HEK293T (cell line): Measurements from ENCODE around the gene ZKSCAN5.

Experiments used
- BHLHE40 ChIP-seq: fragments of 450-650 bp; IDR thresholded peaks from 2 replicates; pipeline ENCODE4 v1.6.1; 2016; ENCODE audit warnings: mild to moderate bottlenecking, moderate library complexity, borderline replicate concordance
- CTBP1 ChIP-seq: fragments of 450-650 bp; IDR thresholded peaks from 2 replicates; pipeline ENCODE4 v1.6.1; 2016; ENCODE audit warnings: borderline replicate concordance
- ELF4 ChIP-seq: fragments of 450-650 bp; IDR thresholded peaks from 2 replicates; pipeline ENCODE4 v1.6.1; 2017; ENCODE audit warnings: antibody characterized with exemption
- FOXA1 ChIP-seq: fragments of 450-650 bp; IDR thresholded peaks from 2 replicates; pipeline ENCODE4 v1.6.1; 2016; ENCODE audit warnings: mild to moderate bottlenecking
- FOXM1 ChIP-seq: fragments of 450-650 bp; IDR thresholded peaks from 2 replicates; pipeline ENCODE4 v1.6.1; 2017; ENCODE audit warnings: mild to moderate bottlenecking, borderline replicate concordance
- HDGF ChIP-seq: fragments of 450-650 bp; IDR thresholded peaks from 2 replicates; pipeline ENCODE4 v1.6.1; 2017; ENCODE audit warnings: antibody characterized with exemption, borderline replicate concordance
- LEF1 ChIP-seq: fragments of 450-650 bp; IDR thresholded peaks from 2 replicates; pipeline ENCODE4 v1.6.1; 2017; ENCODE audit warnings: mild to moderate bottlenecking, borderline replicate concordance
- SP1 ChIP-seq: fragments of 450-650 bp; IDR thresholded peaks from 2 replicates; pipeline ENCODE4 v1.6.1; 2017
- TARDBP ChIP-seq: fragments of 450-650 bp; IDR thresholded peaks from 2 replicates; pipeline ENCODE4 v1.6.1; 2016
- TF ChIP-seq, protein P1 (sequence below): fragments of 450-650 bp; IDR thresholded peaks from 2 replicates; pipeline ENCODE4 v1.6.1; 2016

DNA sequence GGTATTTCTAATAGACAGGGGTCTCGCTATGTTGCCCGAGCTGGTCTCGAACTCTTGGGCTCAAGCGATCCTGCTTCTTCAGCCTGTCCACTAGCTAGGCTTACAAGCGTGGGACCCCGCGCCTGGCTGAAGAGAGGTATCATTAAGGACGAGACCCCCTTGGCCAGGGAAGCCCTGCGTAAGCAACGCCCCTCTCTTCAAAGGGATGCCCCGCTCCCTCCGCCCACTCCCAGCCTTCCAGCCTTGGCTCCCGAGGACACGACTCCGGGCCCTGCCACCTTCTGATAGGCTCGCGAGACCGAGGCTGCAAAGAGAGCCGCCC is 220 bp upstream of the ZKSCAN5 start:
- TF ChIP-seq CTBP1 (no peak), BHLHE40 (no peak), TARDBP (no peak), FOXM1 (no peak), LEF1 (no peak), ELF4 (no peak), HDGF (no peak), SP1 (no peak), FOXA1 (no peak)
- TF ChIP-seq, protein P1, sequence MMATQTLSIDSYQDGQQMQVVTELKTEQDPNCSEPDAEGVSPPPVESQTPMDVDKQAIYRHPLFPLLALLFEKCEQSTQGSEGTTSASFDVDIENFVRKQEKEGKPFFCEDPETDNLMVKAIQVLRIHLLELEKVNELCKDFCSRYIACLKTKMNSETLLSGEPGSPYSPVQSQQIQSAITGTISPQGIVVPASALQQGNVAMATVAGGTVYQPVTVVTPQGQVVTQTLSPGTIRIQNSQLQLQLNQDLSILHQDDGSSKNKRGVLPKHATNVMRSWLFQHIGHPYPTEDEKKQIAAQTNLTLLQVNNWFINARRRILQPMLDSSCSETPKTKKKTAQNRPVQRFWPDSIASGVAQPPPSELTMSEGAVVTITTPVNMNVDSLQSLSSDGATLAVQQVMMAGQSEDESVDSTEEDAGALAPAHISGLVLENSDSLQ: no peak
